GM12878 (cell line): Measurements from ENCODE around the gene NACC1. TPM values are rescaled to one million over a fixed set of nuclear protein-coding genes. Genes with fewer than 3 reads are reported as not detected.

Source experiments
- ATAC-seq: fragments of 200-7000 bp; cut with Tn5 transposase; 3 replicates; pipeline ENCODE4 v1.9.1; 2020; ENCODE audit warnings: mild to moderate bottlenecking, moderate library complexity
- BruUV-seq: library from RNA; stranded (reverse); fragments of 400-500 nt; replicated peaks from 2 replicates; lab custom pipeline; 2021; lab: Mats Ljungman, UMichigan
- CTCF ChIA-PET: fragments of 300-600 bp; sonication (Branson Sonifier 250); formaldehyde crosslinking; extraction: SDS; loops from one replicate; lab custom pipeline; 2021; ENCODE audit warnings: inconsistent platforms; lab: Yijun Ruan, JAX
- POLR2A ChIA-PET: fragments of 350-600 bp; formaldehyde crosslinking; extraction: SDS; loops from one replicate; lab custom pipeline; 2021; ENCODE audit warnings: inconsistent platforms; lab: Charles Lee
- RAD21 ChIA-PET: fragments of 300-600 bp; sonication (Branson Sonifier 250); formaldehyde crosslinking; loops from one replicate; lab custom pipeline; 2023; ENCODE audit warnings: antibody characterized with exemption; ENCODE audit not compliant: unreplicated experiment; lab: Charles Lee
- SMC1A ChIA-PET: fragments of 300-600 bp; sonication (Branson Sonifier 250); formaldehyde crosslinking; loops from one replicate; lab custom pipeline; 2023; ENCODE audit not compliant: unreplicated experiment, uncharacterized antibody; lab: Charles Lee
- DNase-seq: peaks from one replicate; pipeline ENCODE4 v3.0.0-alpha.2; 2011; ENCODE audit warnings: low read depth, low spot score
- FAIRE-seq: peaks from 3 replicates; lab custom pipeline; 2011; peaks lifted over from hg19 to GRCh38; lab: Jason Lieb, UNC
- H2AFZ ChIP-seq: 2 replicates; pipeline ENCODE4 v1.6.0; 2011; ENCODE audit warnings: low read depth, low read length, control low read depth; ENCODE audit not compliant: control insufficient read depth
- H3K27ac ChIP-seq: 2 replicates; pipeline ENCODE4 v1.5.1; 2011; ENCODE audit warnings: control low read depth; ENCODE audit not compliant: control insufficient read depth, insufficient read depth
- H3K27me3 ChIP-seq, 2 experiments: replicated peaks in 1 of 2; 2 replicates each; pipeline versions ENCODE4 v1.6.0 to v1.6.1; 2011; ENCODE audit warnings: low read length in 1 of 2; ENCODE audit not compliant: control insufficient read depth in 2 of 2, insufficient read depth in 2 of 2
- H3K36me3 ChIP-seq, 2 experiments: 2 replicates each; pipeline ENCODE4 v1.5.1; 2011; ENCODE audit warnings: low read length in 1 of 2; ENCODE audit not compliant: control insufficient read depth in 2 of 2, insufficient read depth in 2 of 2
- H3K4me1 ChIP-seq: 2 replicates; pipeline ENCODE4 v1.6.1; 2011; ENCODE audit warnings: mild to moderate bottlenecking, low read length, moderate library complexity, mixed read lengths; ENCODE audit not compliant: control insufficient read depth, insufficient read depth
- H3K4me2 ChIP-seq: 2 replicates; pipeline ENCODE4 v1.6.0; 2011; ENCODE audit warnings: control low read depth; ENCODE audit not compliant: control insufficient read depth, insufficient read depth
- H3K4me3 ChIP-seq: fragments of 200-600 bp; sonication (generic); 2 replicates; pipeline ENCODE4 v1.5.1; 2016
- H3K79me2 ChIP-seq: 2 replicates; pipeline ENCODE4 v1.6.0; 2011; ENCODE audit warnings: low read length; ENCODE audit not compliant: control insufficient read depth, insufficient read depth
- H3K9ac ChIP-seq: 2 replicates; pipeline ENCODE4 v1.8.0; 2011; ENCODE audit warnings: low read length, control low read depth, mixed read lengths; ENCODE audit not compliant: control insufficient read depth, insufficient read depth
- H3K9me3 ChIP-seq: replicated peaks from 3 replicates; pipeline ENCODE4 v1.5.1; 2011; ENCODE audit warnings: mild to moderate bottlenecking, low read length; ENCODE audit not compliant: control insufficient read depth, insufficient read depth
- H4K20me1 ChIP-seq: 2 replicates; pipeline ENCODE4 v1.6.0; 2011; ENCODE audit not compliant: control insufficient read depth, insufficient read depth
- CBFB ChIP-seq: IDR thresholded peaks from 2 replicates; pipeline ENCODE4 v1.6.1; 2016; ENCODE audit warnings: antibody characterized with exemption, low read depth
- MTA3 ChIP-seq: IDR thresholded peaks from 2 replicates; pipeline ENCODE4 v1.6.1; 2012; ENCODE audit warnings: low read length, inconsistent platforms, borderline replicate concordance
- POU2F2 ChIP-seq: IDR thresholded peaks from 3 replicates; pipeline ENCODE4 v1.6.1; 2011; ENCODE audit warnings: low read depth, mild to moderate bottlenecking, low read length, borderline replicate concordance
- RELA ChIP-seq: fragments of 450-650 bp; IDR thresholded peaks from 2 replicates; pipeline ENCODE4 v1.8.0; 2014; ENCODE audit warnings: borderline replicate concordance; ENCODE audit not compliant: partially characterized antibody
- WGBS: methylation state at CpG from one replicate; pipeline ENCODE4 v1.1.6; 2016; ENCODE audit warnings: low lambda C conversion rate; ENCODE audit not compliant: insufficient replicate concordance, insufficient coverage; ENCODE audit errors: missing lambda C conversion rate; 5-methylcytosine and 5-hydroxymethylcytosine counted together
- in situ Hi-C: fragments of 300-500 bp; cut with MboI; formaldehyde crosslinking; loops from 9 replicates; pipeline ENCODE4 v1.14.3; 2018; ENCODE audit warnings: mixed read lengths
- intact Hi-C: fragments of 100-400 bp; cut with micrococcal nuclease; formaldehyde crosslinking; loops from one replicate; pipeline ENCODE4 v1.14.2; 2022; ENCODE audit not compliant: unreplicated experiment
- polyA plus RNA-seq, 11 experiments: library from polyadenylated mRNA; depleted of rRNA in 4 of 11; unstranded in 6 of 11; stranded (reverse) in 5 of 11; fragments of >200 nt; fragmentation: Nextera tagmentation in 4 of 11; fragmentation: Illumina TruSeq in 1 of 11; extraction: Ambion mirVana in 4 of 11; extraction: Trizol in 1 of 11; gene quantifications; 1 replicate in 1 of 11; 2 replicates in 10 of 11; pipeline versions ENCODE4 v1.2.1 to v1.2.3, GENCODE V29; 2011 to 2016; ENCODE audit warnings: inconsistent platforms in 2 of 11, missing spikeins in 2 of 11, low read depth in 1 of 11
- total RNA-seq, 4 experiments: library from RNA; depleted of rRNA in 3 of 4; stranded (reverse); fragments of >200 nt in 3 of 4; fragmentation: Illumina TruSeq in 1 of 4; extraction: Trizol in 1 of 4; gene quantifications; 2 replicates each; pipeline versions ENCODE4 v1.2.1 to v1.2.3, GENCODE V29; 2013 to 2021
- TF ChIP-seq, protein P1 (sequence below): fragments of 450-650 bp; IDR thresholded peaks from 2 replicates; pipeline ENCODE4 v1.6.1; 2018; ENCODE audit warnings: mild to moderate bottlenecking, low read depth, moderate library complexity; ENCODE audit not compliant: partially characterized antibody
- TF ChIP-seq, protein P2 (sequence below): fragments of 450-650 bp; IDR thresholded peaks from 2 replicates; pipeline ENCODE4 v1.6.1; 2016; ENCODE audit warnings: mild to moderate bottlenecking
- TF ChIP-seq, protein P3 (sequence below): fragments of 450-650 bp; formaldehyde crosslinking; IDR thresholded peaks from 2 replicates; pipeline ENCODE4 v1.5.0; 2022; ENCODE audit warnings: mild to moderate bottlenecking, missing genetic modification characterization

NACC1 gene
- total and polyA plus RNA-seq, 10 of the 15 experiments (the other 5 are each of a cell fraction or from before 2014, with no cell fraction given) = 0.18 to 120 (median 19.2) TPM

DNA sequence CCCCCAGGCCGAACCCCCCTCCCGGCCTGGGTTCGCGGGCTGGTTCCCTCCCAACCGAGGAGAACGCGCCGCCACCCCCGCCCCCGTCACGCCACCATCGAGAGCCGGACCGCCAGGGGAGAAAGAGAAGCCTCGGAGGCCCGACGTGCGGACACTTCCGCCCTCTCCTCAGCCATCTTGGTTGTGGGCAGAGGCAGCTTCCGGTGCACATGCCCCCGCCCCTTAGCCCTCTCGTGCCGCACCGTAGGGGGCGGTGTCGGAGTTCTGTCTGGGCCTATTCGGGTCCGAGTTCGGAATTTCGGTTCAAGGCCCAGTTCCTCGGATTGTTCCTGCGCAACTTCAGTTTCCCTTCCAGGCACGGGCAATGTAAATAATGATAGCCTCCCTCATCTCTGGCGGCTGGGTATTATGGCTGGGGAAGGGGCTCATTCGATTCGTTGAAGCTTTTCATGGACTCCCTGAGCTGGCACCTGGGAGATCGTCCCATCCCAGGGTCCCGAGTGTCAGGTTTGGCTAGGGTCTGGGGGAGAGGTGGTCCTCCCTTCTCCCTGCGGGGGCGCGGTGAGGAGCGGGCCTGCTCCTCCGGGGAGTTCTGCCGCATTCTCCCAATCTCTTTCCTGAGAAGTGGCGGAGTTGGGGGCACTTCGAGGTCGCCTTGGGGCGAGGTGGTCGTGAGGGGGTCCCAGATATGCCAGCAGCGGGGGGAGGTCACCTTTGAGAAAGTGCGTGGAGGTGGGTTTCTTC is 32.3 kb downstream of the NACC1 start, which contains the start of the genes IER2 and STX10 (continued):
- TF ChIP-seq RELA = peak; percentile 40
- TF ChIP-seq, protein P1, sequence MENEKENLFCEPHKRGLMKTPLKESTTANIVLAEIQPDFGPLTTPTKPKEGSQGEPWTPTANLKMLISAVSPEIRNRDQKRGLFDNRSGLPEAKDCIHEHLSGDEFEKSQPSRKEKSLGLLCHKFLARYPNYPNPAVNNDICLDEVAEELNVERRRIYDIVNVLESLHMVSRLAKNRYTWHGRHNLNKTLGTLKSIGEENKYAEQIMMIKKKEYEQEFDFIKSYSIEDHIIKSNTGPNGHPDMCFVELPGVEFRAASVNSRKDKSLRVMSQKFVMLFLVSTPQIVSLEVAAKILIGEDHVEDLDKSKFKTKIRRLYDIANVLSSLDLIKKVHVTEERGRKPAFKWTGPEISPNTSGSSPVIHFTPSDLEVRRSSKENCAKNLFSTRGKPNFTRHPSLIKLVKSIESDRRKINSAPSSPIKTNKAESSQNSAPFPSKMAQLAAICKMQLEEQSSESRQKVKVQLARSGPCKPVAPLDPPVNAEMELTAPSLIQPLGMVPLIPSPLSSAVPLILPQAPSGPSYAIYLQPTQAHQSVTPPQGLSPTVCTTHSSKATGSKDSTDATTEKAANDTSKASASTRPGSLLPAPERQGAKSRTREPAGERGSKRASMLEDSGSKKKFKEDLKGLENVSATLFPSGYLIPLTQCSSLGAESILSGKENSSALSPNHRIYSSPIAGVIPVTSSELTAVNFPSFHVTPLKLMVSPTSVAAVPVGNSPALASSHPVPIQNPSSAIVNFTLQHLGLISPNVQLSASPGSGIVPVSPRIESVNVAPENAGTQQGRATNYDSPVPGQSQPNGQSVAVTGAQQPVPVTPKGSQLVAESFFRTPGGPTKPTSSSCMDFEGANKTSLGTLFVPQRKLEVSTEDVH = peak; percentile 80

DNA sequence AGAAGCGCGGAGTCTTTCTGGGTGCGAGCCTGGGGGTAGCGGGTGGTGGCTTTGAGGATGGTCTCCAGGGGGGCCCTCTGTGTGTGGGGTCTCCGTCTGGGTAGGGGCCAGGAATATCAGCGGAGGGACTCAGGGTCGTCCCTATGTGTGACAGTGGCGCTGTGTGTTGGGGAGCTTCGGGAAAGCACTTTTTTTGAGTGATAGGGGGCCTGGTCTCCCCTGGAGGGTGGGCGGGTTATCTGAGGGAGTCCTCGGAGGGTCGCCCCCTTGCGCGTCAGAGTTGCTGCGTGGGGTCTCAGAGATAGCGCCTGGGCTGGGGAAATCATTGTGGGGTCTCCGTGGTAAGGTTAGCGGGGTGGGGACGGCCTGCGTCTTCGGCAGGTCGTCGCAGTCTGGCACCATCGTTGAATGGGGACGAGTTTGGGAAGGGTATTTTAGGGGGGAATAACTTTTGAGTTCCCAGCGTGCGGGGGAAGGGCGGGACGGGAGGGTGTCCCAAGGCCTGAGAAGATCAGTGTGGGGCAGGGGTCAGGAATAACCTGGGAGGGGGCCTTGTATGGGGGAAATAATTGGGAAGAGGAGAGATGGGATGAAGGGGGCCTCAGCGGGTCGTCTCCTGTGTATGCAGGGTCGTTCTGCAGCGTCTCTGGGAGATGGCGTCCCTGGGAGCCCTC is 33.0 kb downstream of the NACC1 start:
- H3K36me3 ChIP-seq = no peaks in the 10 kb centered on the region; a peak in 1 of 4 replicates
- SMC1A ChIA-PET = interaction anchor here (1.2 kb wide), 1 partner anchor 13 kb away, joined by 3 read pairs; no protein-coding TSS in a partner anchor
- H4K20me1 ChIP-seq = no peaks in the 10 kb centered on the region
- H3K9me3 ChIP-seq = no peaks in the 10 kb centered on the region
- FAIRE-seq (no peak), ATAC-seq (peak; percentile 0; the same call in 2 of the 3 replicates), DNase-seq (no peak)
- no TSS peak for BruUV-seq
- under 1% methylated on average over 31 of the region's 34 CpGs for WGBS
- H3K27me3 ChIP-seq = no peaks in the 10 kb centered on the region
- H3K4me1 ChIP-seq = peaks cover 7% of the 10 kb centered on the region
- peak overlapping the region; percentile 33; the same call in 1 of the 2 replicates for H2AFZ ChIP-seq
- POLR2A ChIA-PET = interaction anchor here (0.7 to 1.7 kb wide), 2 partner anchors 8 to 12 kb away, joined by 3 to 7 read pairs; no protein-coding TSS in a partner anchor
- RAD21 ChIA-PET = interaction anchor here (1.2 to 1.8 kb wide), 3 partner anchors 32 to 110 kb away, joined by 3 to 10 read pairs (median 6); partner anchors contain the start of gene NACC1
- H3K4me3 ChIP-seq = peak overlapping the region; percentile 97
- H3K27ac ChIP-seq = peak overlapping the region; percentile 97
- intact Hi-C loops = loop anchor here (2.0 to 10.0 kb wide), 4 partner anchors 32 to 854 kb away; partner anchors contain the start of genes LYL1, NACC1 and RFX1
- CTCF ChIA-PET = interaction anchor here (0.6 to 2.1 kb wide), 4 partner anchors 15 to 113 kb away, joined by 3 to 8 read pairs (median 3); partner anchors contain the start of gene NACC1
- H3K9ac ChIP-seq = peak overlapping the region; percentile 97
- H3K79me2 ChIP-seq = peaks cover 47% of the 10 kb centered on the region
- H3K4me2 ChIP-seq = peak overlapping the region; percentile 89
- in situ Hi-C loops = loop anchor here (10.0 to 25.0 kb wide), 3 partner anchors 694 to 1564 kb away; partner anchors contain the start of genes ACP5 and ZNF627
- TF ChIP-seq POU2F2 = 0 out of 3 replicates have a peak, but pooled peaks have one; percentile 23
- no peak for TF ChIP-seq CBFB
- TF ChIP-seq, protein P2, sequence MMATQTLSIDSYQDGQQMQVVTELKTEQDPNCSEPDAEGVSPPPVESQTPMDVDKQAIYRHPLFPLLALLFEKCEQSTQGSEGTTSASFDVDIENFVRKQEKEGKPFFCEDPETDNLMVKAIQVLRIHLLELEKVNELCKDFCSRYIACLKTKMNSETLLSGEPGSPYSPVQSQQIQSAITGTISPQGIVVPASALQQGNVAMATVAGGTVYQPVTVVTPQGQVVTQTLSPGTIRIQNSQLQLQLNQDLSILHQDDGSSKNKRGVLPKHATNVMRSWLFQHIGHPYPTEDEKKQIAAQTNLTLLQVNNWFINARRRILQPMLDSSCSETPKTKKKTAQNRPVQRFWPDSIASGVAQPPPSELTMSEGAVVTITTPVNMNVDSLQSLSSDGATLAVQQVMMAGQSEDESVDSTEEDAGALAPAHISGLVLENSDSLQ = peak; percentile 73; the same call in 1 of the 2 replicates
- TF ChIP-seq, protein P3, sequence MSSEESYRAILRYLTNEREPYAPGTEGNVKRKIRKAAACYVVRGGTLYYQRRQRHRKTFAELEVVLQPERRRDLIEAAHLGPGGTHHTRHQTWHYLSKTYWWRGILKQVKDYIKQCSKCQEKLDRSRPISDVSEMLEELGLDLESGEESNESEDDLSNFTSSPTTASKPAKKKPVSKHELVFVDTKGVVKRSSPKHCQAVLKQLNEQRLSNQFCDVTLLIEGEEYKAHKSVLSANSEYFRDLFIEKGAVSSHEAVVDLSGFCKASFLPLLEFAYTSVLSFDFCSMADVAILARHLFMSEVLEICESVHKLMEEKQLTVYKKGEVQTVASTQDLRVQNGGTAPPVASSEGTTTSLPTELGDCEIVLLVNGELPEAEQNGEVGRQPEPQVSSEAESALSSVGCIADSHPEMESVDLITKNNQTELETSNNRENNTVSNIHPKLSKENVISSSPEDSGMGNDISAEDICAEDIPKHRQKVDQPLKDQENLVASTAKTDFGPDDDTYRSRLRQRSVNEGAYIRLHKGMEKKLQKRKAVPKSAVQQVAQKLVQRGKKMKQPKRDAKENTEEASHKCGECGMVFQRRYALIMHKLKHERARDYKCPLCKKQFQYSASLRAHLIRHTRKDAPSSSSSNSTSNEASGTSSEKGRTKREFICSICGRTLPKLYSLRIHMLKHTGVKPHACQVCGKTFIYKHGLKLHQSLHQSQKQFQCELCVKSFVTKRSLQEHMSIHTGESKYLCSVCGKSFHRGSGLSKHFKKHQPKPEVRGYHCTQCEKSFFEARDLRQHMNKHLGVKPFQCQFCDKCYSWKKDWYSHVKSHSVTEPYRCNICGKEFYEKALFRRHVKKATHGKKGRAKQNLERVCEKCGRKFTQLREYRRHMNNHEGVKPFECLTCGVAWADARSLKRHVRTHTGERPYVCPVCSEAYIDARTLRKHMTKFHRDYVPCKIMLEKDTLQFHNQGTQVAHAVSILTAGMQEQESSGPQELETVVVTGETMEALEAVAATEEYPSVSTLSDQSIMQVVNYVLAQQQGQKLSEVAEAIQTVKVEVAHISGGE (CRISPR knock-in tag) = no peak
- TF ChIP-seq MTA3 = no peak
